Measurements from ENCODE around the gene XPO6. TPM values are rescaled to one million over a fixed set of nuclear protein-coding genes. Genes with fewer than 3 reads are reported as not detected.
"Not testable (repeated sequence)": the region's sequence is repeated elsewhere in the genome, so short reads cannot be mapped to it uniquely, and the experiment has no call there.

XPO6 gene, protein sequence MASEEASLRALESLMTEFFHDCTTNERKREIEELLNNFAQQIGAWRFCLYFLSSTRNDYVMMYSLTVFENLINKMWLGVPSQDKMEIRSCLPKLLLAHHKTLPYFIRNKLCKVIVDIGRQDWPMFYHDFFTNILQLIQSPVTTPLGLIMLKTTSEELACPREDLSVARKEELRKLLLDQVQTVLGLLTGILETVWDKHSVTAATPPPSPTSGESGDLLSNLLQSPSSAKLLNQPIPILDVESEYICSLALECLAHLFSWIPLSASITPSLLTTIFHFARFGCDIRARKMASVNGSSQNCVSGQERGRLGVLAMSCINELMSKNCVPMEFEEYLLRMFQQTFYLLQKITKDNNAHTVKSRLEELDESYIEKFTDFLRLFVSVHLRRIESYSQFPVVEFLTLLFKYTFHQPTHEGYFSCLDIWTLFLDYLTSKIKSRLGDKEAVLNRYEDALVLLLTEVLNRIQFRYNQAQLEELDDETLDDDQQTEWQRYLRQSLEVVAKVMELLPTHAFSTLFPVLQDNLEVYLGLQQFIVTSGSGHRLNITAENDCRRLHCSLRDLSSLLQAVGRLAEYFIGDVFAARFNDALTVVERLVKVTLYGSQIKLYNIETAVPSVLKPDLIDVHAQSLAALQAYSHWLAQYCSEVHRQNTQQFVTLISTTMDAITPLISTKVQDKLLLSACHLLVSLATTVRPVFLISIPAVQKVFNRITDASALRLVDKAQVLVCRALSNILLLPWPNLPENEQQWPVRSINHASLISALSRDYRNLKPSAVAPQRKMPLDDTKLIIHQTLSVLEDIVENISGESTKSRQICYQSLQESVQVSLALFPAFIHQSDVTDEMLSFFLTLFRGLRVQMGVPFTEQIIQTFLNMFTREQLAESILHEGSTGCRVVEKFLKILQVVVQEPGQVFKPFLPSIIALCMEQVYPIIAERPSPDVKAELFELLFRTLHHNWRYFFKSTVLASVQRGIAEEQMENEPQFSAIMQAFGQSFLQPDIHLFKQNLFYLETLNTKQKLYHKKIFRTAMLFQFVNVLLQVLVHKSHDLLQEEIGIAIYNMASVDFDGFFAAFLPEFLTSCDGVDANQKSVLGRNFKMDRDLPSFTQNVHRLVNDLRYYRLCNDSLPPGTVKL
- total RNA-seq (2014; rRNA removed; shearing (Covaris generic)) = 86.7 and 95.6 TPM in 2 replicates

DNA sequence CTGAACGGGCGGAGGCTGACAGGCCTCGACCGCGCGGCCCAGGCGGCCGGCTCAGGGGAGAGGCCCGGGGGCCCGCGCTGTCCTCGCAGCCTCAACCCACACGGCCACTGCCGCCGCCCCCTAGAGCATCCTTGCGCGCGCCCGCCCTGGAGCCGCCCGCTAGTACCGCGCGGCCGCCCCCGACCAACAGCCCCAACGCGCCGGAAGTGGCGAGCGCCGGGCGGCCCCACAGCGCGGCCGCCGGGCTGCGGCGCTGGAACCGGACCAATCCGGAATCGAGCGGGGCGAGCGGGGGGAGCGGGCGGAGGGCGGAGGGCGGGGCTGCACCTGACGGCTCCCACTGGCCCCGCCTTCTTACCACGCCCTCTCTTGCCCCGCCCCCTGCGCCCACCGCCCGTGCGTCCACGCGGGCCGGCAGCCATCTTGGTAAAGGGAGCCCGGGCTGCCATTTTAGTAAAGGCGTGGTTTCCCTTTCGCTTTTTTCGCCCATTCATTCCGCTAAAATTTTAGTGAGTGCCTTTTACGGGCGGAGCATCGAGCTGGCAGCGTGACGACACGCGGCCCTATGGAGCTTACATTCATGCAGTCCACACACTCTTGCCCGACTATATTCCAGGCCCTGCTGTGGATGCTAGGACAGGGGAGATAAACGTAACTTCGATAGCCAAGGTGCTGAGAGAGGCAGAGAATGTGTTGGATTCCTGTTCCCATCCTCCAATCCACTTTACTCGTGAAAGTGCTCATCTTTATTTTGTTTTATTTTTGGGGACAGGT is at the start of gene XPO6:
Gene XPO6 (minus strand): TSS at position 208 of the 774 bp plus-strand sequence. CDS start 597 bp downstream, outside the sequence.
- DNase-seq = peak; percentile 94 to 95
- peaks cover 17% of the 10 kb centered on the region for H3K36me3 ChIP-seq
- H3K27me3 ChIP-seq = no peaks in the 10 kb centered on the region
- no peaks in the 10 kb centered on the region for H3K4me1 ChIP-seq
- H3K27ac ChIP-seq = peak within 1 kb of the TSS; percentile 74
- H3K9me3 ChIP-seq (replicated peaks) = no peaks in the 10 kb centered on the region
- peak within 1 kb of the TSS; percentile 82 for H3K4me3 ChIP-seq

DNA sequence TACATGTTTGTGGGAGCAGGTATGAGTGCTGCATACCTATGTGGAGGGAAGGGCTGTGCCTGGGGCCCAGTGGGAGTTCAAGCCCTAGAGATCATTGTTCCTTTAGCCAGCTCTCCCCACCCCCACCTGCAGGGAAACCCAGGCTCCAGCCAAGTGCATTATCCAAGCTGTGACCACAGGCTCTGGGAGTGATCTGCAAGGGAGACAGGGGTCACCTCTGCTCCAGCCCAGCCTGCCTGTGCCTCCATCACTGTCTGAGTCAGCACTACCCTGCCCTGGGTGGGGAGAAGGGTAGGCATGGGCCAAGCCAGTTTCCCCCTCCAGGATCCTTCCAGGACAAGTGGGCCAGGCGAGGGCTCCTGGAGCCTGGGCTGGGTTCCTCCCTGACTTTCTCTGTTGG is 48.4 kb upstream of the XPO6 start:
- H3K4me3 ChIP-seq = no peak overlapping the region

DNA sequence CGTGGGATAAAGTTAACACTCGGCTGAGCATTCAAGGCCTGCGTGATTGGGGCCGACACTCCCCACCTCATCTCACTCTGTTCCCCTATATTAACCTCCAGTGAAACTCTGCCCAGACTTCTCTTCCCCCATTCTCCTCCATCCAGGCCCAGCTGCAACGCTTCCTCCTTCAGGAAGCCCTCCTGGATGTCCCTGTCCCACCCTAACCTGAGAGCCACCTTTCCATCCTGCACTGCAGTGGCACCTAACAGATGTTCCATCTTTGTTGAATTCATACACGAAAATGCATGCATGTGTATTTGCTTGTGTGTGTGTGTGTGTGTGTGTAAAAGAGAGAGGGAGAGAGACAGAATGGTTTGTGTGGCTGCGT is 48.0 kb upstream of the XPO6 start:
- Histone ChIP-seq H3K4me3 (no peak overlapping the region), H3K27ac (no peak overlapping the region), H3K9me3 (replicated peaks) (no peaks in the 10 kb centered on the region), H3K27me3 (peaks cover 21% of the 10 kb centered on the region), H3K36me3 (no peaks in the 10 kb centered on the region), H3K4me1 (no peaks in the 10 kb centered on the region)
- DNase-seq = no peak

More for the DNA sequence above, 48.4 kb upstream of the XPO6 start:
- no peak overlapping the region for H3K27ac ChIP-seq
- no peaks in the 10 kb centered on the region for H3K4me1 ChIP-seq
- DNase-seq = no peak
- peaks cover 21% of the 10 kb centered on the region for H3K27me3 ChIP-seq
- no peaks in the 10 kb centered on the region for H3K9me3 ChIP-seq (replicated peaks)
- H3K36me3 ChIP-seq = no peaks in the 10 kb centered on the region

DNA sequence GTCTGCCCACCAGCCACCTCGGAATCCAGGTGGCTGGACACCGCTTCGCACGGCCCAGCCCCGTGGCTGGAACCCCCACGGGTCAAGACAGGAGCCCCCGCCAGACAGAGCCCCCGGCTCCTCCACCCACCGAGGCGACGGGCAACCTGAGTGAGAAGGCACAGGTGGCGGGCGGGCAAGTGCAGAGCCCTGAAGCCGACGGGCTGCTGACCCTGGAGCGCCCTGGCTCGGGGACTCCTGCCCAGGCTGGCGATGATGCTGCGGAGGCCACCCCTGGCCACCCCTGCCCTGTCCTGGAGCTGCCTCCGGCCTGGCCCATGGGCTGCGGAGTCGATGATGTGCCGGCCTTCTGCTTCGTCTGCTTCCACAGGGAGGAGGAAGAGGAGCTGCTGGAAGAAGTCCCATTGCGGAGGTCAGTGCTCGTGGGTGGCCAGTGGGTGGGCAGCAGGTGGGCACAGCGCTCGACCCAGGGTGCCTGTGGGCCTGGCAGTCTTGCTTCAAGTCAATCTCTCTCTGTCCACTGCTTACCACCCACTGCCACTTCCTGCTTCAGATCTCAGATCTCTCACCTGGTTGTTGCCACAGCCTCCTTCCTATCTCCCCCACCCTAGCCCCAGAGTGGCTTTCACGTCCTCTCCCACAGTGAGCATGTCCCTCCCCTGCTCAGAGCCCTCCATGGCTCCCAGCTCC is 47.5 kb upstream of the XPO6 start:
- H3K27ac ChIP-seq = no peak overlapping the region
- no peak overlapping the region for H3K4me3 ChIP-seq
- no peaks in the 10 kb centered on the region for H3K4me1 ChIP-seq
- H3K36me3 ChIP-seq = no peaks in the 10 kb centered on the region
- no peak for DNase-seq
- H3K27me3 ChIP-seq = peaks cover 21% of the 10 kb centered on the region
- no peaks in the 10 kb centered on the region for H3K9me3 ChIP-seq (replicated peaks)

DNA sequence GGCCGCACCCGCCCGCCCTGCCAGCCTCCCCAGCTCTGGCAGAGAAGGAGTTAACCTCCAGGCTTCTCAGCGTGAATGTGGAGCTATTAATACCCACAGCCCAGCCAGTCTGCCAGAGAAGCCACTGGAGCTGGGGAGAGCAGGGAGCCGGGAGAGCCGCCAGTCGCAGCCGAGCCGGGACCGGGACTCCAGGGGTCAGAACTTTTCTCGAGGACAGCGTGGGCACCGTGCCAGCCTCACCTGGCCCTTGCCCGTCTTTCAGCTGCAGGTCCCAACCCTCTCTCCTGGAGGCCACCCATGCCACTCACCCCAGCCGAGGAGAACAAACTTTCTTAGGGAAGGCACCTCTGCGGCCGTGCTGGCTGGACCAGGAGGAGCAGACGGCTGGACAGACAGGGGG is 46.8 kb upstream of the XPO6 start:
- H3K9me3 ChIP-seq (replicated peaks) = no peaks in the 10 kb centered on the region
- H3K27me3 ChIP-seq = peaks cover 21% of the 10 kb centered on the region
- no peaks in the 10 kb centered on the region for H3K4me1 ChIP-seq
- no peaks in the 10 kb centered on the region for H3K36me3 ChIP-seq
- peak; percentile 10 to 24 for DNase-seq
- no peak overlapping the region for H3K27ac ChIP-seq
- H3K4me3 ChIP-seq = no peak overlapping the region

DNA sequence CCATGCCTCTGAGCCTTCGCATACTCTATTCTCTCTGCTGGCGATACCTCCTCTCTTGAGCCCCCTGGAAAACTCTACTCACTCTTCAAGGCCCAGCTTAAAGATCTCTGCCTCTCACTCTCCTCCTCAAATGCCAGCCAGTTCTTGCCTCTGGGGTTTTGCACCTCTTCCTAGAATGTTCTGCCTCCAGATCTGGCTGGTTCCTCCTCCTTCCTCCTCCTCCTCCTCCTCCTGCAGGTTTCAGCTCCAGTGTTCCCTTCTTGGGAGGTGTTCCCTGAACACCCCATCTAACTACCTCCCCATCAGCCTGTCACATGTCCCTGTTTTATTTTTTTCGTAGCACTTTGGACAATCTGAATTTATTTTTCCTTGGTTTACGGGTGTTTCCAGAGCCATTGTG is 45.5 kb upstream of the XPO6 start:
- no peak overlapping the region for H3K4me3 ChIP-seq
- peaks cover 18% of the 10 kb centered on the region for H3K27me3 ChIP-seq
- H3K4me1 ChIP-seq = no peaks in the 10 kb centered on the region
- no peak for DNase-seq
- H3K9me3 ChIP-seq (replicated peaks) = no peaks in the 10 kb centered on the region
- no peaks in the 10 kb centered on the region for H3K36me3 ChIP-seq
- H3K27ac ChIP-seq = no peak overlapping the region

DNA sequence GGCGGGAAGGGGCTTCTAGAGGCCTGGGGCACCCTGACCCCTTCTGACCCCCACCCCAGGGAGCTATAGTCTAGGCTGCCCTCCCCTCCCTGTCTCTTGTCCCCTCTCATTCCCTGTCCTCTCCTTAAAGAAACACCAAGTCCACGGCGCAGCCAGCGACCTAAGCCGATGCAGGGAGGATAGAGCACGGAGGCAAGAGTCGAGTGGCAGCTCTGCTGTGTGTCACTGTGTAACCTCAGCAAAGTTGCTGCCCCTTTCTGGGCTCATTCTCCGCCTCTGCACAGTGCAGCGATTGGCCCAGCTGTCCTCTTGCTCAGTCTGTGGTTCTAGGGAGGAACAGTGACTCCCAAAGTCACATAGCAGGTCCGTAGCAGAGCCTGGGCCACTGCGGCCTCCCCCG is 44.1 kb upstream of the XPO6 start:
- Histone ChIP-seq H3K27me3 (peaks cover 18% of the 10 kb centered on the region), H3K4me1 (no peaks in the 10 kb centered on the region), H3K9me3 (replicated peaks) (no peaks in the 10 kb centered on the region), H3K4me3 (no peak overlapping the region), H3K27ac (no peak overlapping the region), H3K36me3 (no peaks in the 10 kb centered on the region)
- no peak for DNase-seq

DNA sequence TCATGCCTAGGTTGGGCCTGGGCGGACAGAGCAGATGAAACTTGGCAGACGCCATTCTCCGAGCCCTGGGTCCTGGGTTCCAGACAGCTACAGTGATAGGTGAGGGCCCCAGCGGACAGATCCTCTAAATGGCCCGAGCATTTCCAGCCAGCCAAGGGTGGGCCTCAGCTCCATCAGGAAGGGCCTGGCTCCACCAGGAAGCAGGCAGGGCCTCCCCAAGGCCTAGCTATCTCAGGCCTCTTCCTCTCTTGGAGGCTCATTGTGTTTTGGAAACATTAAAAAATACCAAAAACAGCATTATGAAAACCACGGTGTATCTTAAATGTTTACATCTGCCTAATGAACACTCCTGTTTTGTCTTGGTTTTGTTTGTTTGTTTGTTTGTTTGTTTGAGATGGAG is 42.4 kb upstream of the XPO6 start:
- Histone ChIP-seq H3K9me3 (replicated peaks) (no peaks in the 10 kb centered on the region), H3K4me3 (no peak overlapping the region), H3K4me1 (no peaks in the 10 kb centered on the region), H3K36me3 (no peaks in the 10 kb centered on the region), H3K27ac (no peak overlapping the region), H3K27me3 (peaks cover 10% of the 10 kb centered on the region)
- no peak for DNase-seq

DNA sequence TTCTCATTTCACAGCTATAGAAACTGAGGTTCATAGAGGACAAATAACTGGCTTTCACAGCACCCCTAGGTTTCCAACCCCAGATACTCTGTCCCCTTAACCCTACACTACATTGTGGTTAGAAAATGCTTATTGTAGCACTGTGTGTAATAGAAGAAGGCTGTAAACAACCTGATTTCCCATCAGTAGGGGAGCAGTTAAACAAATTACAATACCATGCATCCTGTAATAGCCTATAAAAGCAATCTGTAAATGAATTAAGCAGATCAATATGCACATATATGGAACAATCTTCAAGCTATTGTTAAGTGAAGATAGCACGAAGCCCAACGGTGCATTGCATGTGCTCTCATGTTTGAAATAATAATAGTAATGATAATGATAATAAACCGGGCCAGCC is 39.2 kb upstream of the XPO6 start:
- H3K4me3 ChIP-seq = no peak overlapping the region
- no peaks in the 10 kb centered on the region for H3K4me1 ChIP-seq
- H3K9me3 ChIP-seq (replicated peaks) = no peaks in the 10 kb centered on the region
- no peak overlapping the region for H3K27ac ChIP-seq
- no peaks in the 10 kb centered on the region for H3K36me3 ChIP-seq
- H3K27me3 ChIP-seq = no peaks in the 10 kb centered on the region
- DNase-seq = no peak

DNA sequence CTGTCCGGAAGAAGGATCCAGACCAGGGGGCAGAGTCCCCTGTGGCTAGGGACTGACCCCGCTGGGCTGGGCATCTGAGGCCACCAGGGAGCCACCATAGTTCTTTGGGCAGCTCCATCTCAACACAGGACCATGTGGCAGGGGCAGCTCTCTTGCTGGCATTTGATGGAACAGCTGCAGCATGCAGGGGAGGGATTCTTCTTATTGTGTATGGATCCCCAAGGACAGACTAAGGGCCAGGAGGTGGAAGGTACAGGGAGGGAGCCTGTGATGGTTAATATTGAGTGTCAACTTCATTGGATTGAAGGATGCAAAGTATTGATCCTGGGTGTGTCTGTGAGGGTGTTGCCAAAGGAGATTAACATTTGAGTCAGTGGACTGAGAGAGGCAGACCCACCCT is 37.7 kb upstream of the XPO6 start:
- not testable (repeated sequence) for DNase-seq; H3K4me1 ChIP-seq; H3K27me3 ChIP-seq; H3K36me3 ChIP-seq; H3K4me3 ChIP-seq; H3K9me3 ChIP-seq (replicated peaks); H3K27ac ChIP-seq

DNA sequence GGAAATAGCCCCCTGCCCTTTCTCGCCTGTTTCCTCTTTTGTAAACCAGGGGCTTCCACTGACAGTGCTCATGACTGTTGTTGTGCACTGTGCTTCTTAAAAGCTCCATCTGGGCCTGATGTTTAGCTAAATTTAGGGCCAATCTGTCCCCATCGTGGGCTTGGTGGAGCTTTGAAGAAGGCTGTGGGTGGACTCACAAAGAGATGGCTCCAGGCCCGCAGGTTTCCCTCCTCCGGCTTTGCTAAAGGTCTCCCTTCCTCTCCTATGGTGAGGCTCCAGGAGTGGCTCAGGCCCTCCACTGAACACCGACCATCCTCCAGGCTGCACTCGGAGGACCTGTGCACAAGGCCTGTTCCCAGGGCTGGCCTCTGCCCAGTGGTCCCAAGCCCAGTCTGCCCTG is 30.2 kb upstream of the XPO6 start:
- Histone ChIP-seq H3K36me3 (no peaks in the 10 kb centered on the region), H3K4me1 (no peaks in the 10 kb centered on the region), H3K4me3 (no peak overlapping the region), H3K27ac (no peak overlapping the region), H3K9me3 (replicated peaks) (no peaks in the 10 kb centered on the region), H3K27me3 (no peaks in the 10 kb centered on the region)
- no peak for DNase-seq

DNA sequence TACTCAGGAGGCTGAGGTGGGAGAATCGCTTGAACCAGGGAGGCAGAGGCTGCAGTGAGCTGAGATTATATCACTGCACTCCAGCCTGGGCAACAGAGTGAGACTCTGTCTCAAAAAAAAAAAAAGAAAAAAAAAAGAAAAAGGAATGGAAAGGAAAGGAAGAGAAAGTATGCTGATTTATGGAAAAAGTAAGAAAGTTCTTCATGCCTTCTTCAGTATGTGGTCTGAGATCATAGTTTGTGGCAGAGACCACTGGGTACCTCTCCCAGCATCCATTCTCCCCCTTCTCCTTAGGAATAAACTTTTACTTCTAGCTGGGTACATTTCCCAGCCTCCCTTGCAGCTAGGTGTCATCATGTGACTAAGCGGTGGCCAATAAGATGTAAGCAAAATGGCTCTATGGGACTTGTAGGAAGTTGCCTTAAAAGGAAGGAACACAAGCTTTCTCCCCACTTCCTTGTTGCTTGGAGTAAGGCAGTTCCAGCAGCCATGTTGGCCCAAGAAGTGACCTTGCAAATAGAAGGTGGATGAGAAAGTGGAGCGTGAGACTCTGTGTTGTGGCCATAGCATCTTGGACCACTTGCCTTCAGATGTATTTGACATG is 26.1 kb upstream of the XPO6 start:
- Histone ChIP-seq H3K27me3 (no peaks in the 10 kb centered on the region), H3K4me1 (no peaks in the 10 kb centered on the region)
- no peak for DNase-seq

DNA sequence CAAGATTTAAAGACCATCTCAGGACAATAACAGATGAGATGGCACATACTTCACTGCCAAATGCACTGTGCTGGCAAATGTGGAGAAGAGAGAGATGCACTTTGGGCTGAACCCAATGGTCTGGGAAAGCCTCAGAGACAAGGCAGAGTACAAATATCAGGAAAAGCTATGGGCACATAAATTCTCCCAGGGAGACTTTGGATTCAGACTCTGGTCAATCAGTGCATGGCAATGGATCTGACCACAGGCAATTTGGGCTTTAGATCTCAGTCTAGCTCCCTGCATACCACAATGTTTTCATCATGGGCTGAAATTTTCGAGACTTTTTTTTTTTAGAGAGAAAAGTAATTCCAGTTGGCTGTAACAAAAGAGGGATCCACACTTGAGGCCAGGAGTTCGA is 20.0 kb upstream of the XPO6 start:
- Histone ChIP-seq H3K9me3 (replicated peaks) (no peaks in the 10 kb centered on the region), H3K4me3 (no peak overlapping the region), H3K4me1 (no peaks in the 10 kb centered on the region), H3K27ac (no peak overlapping the region), H3K27me3 (no peaks in the 10 kb centered on the region), H3K36me3 (no peaks in the 10 kb centered on the region)
- no peak for DNase-seq

More for the DNA sequence above, 26.1 kb upstream of the XPO6 start:
- no peak overlapping the region for H3K4me3 ChIP-seq
- no peaks in the 10 kb centered on the region for H3K36me3 ChIP-seq
- H3K27ac ChIP-seq = no peak overlapping the region
- H3K9me3 ChIP-seq (replicated peaks) = no peaks in the 10 kb centered on the region

DNA sequence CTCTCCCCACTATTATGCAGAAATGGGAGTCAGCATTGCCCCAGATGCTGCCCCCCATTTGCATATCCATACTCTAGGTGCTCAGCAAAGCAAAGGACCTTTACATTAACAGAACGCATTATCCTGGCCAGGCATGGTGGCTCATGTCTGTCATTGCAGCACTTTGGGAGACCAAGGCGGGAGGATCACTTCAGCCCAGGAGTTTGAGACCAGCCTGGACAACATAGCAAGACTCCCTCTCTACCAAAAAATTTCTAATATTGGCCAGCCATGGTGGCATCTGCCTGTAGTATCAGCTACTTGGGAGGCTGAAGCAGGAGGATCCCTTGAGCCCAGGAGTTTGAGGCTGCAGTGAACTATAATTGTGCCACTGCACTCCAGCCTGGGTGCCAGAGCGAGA is 12.1 kb upstream of the XPO6 start:
- H3K4me1 ChIP-seq; H3K9me3 ChIP-seq (replicated peaks); H3K36me3 ChIP-seq; H3K27me3 ChIP-seq; H3K4me3 ChIP-seq; DNase-seq; H3K27ac ChIP-seq: not testable (repeated sequence)

Measured in SJCRH30 (cell line).